Measurements from ENCODE around the gene ZNF407.
"Not testable (repeated sequence)": the region's sequence is repeated elsewhere in the genome, so short reads cannot be mapped to it uniquely, and the experiment has no call there.

ZNF407 gene

DNA sequence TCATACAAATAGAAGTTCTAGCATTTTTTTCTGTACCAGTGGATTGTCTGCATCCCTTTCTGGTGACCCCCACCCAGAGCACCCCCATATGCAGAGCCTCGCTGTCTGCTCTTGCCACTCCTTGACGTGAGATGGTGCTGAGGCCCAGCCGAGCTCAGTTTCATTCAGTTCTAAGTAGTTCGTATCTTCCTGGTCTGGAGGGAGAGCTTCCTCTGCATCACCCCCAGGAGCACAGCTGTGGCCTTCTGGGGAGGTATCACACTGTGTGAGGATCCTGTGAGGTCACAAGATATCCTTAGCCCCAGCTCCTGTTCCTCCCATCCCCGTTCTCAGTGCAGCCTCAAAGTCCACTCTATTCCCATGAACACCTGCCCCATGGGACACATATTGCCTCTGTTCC, 478.6 kb downstream of the ZNF407 start:
- no peak for DNase-seq

DNA sequence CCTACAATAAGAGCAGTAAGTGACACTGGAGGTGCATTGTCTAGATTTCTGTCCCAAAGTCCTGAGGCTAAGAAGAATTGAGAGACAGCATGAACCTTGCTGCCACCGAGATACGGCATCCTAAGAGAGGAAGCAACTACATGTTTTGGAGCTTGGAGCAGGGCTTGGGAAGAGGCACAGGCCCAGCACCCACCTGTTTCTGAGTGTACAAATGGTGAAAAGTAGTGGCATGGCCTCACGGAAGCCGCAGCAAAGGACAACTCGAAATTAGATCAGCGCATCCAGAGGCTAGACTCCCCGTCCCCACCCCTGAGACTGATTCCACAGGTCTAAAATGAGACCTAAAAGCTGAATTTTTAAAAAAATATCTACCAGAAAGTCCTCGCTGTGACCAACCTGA, 483.8 kb downstream of the ZNF407 start:
- no peak for DNase-seq

DNA sequence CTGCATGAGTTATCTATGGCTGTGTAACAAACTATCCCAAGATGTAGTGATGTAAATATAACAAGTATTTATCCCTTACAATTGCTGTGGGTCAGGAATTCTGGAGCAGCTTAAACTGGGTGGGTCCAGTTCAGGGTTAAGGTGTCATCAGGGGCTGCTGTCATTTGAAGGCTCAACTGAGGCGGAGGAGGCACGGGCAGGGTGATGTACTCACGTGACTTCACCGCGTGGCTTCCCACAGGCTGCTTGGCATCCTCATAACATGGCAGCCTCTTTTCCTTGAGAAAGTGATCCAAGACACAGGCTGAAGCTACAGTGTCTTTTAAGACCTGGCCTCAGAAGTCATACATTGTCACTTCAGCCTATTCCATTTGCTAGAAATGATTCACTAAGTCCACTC, 485.5 kb downstream of the ZNF407 start:
- DNase-seq: no peak

DNA sequence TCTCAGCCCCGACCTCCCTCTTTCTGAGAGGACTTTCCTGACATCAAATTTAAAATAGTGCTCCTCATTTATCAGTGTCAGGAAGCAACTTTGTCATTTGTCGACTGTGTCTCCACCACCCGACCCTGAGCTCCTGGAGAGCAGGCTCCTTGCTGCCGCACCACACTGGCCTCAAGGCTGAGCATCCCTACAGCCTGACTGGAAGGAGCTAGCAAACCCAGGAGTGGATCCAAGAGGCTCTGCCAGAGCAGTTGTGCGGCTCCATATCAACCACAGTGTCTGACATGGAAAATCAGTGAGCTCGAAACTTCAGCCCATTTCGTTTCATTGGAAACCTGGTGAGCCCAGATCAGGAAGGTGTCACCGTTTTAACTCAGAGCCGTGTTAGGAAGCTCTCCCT, 486.1 kb downstream of the ZNF407 start:
- no peak for DNase-seq

DNA sequence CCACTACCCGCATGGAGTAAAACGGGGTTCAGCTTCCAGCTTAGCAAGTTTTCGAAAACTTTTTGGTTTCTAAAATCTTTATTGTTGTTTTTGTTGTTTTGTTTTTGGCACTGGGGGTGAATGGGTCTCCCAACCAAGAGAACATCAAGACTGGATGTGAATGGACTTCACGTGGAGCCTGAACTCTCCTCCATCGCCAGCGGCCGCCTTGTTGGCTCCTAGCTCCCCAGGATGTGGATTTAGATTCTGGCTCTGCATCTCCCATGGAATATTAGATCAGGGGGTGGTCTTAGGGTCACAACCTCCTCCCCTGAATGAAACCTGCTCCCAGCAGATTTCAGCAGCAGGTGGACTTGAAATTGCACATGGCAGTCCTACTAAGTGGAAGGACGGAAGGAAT, 488.0 kb downstream of the ZNF407 start:
- DNase-seq: not testable (repeated sequence)

DNA sequence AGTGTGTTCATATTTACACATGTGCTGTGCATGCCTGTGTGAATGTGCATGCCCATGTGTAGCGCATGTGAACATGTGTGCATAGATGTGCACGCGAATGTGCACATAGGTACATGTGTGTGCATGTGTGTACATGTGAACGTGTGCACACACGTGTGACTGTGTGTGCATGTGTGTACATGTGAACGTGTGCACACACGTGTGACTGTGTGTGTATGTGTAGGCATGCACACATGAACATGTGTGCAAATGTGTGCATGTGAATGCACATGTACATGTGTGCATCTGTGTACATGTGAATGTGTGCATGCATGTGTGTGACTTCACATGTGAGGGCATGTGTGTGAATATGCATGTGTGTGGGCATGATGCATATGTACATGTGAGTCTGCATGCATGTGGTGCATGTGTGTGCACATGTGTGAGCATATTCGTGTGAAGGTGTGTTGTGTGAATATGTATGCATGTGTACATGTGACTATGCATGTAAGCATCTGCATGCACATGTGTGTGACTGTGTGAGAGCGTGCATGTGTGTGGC, 488.9 kb downstream of the ZNF407 start:
- DNase-seq: no peak

DNA sequence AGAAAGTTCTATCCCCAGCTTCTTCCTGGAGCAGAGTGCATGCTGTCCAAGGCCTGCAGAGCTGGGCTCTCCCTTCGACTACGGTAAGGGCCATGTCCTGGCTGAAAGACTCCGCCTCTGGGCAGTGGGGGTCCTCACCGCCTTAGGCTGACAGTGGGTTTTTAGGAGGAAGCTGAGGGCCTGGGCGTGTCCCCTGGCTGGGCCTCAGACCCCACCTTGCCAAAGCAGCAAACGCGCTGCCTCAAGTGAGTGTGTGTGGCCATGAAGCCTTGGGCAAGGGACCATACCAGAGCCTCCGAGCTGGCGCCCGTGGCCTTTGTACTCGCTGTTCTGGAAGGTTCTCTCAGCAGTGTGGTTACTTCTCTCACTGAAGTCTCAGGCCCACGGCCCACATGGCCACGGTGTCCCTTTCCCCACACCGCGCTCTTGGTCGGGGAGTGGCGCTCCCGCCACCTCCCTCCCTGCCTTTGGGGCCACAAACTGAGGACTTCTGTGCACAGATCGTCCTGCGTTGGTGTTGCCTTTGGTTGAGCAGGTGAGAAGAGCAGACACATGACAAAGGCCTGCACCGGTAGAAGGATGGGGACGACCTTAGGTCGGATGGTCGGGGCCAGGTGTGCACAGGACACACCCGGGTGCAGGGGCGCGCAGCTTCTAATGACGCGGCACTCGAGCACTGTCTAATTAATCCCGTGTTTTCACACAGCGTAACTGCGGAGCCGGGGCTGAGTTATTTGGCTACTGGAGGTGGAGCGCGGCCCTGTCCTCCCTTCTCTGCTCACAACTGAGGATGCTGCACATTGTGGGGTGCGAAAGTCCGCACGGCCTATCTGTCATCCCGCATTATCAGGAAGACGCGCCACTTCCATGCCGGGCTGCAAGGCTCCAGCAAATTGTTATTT, 489.7 kb downstream of the ZNF407 start:
- no peak for DNase-seq

DNA sequence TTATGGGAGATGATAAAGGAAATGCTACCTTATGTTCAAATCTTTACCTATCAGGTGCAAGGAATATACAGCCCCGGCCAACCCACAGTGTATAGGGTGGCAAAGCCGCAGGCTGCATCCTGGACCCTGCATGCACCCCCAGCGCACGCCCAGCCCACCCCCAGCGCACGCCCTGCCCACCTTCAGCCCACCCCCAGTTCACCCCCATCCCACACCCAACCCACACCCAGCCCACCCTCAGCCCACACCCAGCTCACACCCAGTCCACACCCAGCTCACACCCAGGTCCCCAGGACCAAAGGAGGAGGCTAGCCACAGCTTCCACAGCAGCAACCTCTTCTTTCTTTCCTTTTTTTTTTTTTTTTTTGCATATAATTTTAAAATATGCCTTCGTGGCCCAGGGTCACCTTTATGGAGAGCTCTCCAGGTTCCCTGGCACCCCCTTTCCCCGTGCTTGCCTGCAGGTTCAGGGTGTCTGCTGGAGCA, 490.4 kb downstream of the ZNF407 start:
- DNase-seq: no peak

DNA sequence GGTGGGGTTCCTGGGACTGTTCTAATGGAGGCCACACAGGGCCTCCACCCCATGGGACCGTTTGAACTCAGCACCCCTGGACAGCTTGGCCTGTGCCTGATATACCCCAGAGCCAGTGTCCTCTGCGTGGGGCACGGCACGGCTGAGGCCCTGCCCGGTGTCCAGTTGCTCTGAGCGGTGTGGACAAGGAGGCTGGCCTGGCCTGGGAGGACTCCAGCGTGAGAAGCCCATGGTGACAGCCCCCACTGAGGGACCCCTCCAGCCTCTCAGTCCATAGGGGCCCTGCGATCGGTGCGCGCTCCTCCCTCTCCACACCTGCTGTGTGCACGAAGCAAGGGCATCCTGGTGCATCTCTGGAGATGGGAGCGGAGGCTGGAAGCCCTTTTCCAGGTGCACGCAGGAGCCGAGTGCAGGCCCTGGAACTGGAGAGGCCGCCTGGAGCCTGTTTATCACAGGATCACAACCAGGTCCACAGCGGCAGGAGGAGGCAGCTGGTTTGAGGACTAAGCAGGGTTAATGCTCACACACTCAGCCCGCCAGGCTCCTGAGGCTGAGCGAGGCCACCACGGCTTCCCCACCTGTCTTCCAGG, 491.0 kb downstream of the ZNF407 start:
- DNase-seq: no peak

DNA sequence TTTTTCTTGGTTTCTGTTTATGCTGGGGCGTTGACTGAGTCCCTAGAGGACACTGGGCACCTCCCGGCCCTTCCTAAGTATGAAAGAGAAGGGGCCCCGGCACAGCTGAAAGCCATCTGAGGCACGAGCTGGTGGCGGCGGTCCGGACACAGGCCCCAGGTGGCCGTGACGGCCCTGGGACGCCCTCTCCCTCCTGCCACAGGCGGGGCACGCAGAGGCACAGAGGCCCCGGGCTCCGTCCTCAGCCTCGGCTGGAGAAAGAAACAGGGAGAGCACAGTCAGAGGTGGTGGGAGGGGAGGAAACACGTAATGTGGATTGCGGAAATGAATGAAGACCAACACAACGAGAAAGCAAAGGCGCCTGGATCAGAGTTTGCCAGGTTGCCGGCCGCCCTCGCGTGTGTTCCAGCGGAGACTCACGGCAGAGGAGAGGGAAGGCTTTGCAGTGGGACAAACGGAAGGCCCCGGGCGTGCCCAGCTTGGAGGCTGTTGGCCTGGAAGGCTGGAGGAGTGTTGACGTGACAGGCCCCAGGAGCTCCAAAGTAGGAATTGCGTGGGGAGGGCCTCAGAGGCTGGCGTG, 492.2 kb downstream of the ZNF407 start:
- no peak for DNase-seq

DNA sequence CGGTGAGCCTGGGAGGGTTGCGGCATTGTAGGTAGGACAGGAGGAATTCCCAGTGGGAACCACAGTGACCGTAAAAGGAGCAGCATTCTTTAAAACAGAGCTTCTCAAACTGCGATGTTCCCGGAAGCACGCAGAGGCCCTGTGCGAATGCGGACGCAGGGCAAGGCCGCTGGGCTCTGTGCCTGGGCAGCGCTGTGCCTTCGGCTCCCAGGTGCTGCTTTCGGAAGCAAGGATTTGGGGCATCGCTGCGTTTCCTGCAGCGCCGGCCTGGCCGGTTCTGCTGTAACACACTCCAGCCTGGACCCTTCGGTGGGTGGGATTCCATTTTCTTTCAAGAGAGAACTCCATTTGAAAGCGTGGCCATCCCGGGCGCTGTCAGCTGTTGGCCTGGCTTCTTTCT, 492.7 kb downstream of the ZNF407 start:
- DNase-seq: no peak

DNA sequence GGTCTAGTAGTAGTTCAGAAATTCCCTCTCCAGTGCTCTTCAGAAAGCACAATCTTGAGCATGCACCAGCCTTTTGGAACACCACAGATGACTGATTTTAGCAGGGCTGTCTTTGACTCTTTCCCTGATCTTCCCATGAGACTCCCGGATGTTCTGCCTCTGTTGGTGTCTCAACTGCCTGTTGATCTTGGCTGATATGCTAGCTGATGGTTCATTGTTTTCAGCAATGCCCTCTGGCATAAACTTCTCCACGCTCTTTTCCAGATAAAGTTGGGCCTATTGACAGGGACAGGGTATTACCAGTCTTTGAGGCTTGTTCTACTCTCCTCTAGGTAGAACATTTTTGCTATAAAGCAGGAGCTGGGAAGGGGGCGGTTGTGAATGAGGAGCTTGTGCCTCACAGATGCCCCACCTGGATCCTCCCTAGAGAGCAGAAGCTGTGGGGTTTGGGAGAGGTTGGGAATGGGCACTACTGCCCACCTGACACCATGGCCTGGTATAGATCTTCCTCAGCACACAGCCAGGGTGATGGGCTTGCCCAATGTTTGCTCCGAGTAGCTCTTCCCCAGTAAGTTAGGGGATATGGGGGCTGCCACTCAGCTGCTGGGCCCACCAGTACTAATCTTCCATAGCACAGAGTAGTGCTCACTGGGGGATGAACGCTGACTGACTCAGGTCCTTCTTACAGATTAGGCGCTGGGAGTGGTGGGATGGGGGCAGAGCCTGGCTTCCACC, 500.0 kb downstream of the ZNF407 start:
- no peak for DNase-seq

DNA sequence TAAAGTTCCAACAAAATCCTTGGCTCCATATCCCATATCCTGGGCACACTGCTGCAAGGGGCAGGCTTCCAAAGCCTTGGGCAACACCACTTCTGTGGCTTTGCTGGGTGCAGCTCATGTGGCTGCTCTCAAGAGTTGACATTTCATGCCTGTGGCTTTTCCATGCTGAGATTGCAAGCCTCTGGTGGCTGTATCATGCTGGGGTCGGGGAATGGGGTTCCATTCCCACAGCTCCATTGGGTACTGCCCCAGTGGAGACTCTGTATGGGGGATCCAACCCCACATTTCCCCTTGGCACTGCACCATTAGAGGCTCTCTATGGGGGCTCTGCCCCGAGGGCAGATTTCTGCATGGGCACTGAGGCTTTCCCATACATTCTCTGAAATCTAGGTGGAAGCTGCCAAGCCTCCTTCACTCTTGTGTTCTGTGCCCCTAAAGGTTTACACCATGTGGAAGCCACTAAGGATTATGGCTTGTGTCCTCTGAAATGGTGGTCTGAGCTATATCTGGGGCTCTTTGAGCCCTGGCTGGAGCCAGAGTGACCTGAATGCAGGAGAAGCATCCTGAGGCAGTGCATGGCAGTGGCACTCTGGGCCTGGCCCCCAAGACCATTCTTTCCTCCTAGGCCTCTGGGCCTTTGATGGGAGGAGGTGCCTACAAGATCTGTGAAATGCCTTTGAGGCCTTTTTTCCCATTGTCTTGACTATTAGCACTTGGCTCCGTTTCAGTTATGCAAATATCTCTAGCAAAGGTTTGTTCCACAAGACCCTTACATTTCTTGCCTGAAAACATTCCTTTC, 503.4 kb downstream of the ZNF407 start:
- DNase-seq: no peak

DNA sequence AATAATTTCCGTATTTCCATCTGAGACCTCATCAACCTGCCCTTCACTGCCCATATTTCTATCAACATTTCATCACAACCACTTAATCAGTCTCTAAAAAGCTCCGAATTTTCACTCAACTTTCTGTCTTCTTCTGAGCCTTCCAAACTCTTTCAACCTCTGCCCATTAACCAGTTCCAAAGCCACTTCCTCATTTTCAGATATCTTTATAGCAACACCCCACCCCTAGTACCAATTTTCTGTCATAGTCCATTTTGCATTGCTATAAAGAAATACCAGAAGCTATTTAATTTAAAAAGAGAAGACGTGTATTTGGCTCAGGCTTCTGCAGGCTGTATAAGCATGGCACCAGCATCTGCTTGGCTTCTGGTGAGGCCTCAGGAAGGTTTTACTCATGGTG, 504.2 kb downstream of the ZNF407 start:
- DNase-seq: no peak

DNA sequence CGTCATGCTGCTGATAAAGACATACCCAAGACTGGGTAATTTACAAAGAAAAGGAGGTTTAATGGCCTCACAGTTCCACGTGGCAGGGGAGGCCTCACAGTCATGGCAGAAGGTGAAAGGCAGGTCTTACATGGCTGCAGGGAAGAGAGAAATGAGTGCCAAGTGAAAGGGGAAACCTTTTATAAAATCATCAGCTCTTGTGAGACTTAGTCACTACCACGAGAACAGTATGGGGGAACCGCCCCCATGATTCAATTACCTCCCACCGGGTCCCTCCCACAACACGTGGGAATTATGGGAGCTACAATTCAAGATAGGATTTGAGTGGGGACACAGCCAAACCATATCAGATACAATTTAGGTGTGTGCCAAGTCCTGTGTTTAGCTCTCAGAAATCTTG, 506.4 kb downstream of the ZNF407 start:
- DNase-seq: peak in 1 of 4 experiments; percentile 7

DNA sequence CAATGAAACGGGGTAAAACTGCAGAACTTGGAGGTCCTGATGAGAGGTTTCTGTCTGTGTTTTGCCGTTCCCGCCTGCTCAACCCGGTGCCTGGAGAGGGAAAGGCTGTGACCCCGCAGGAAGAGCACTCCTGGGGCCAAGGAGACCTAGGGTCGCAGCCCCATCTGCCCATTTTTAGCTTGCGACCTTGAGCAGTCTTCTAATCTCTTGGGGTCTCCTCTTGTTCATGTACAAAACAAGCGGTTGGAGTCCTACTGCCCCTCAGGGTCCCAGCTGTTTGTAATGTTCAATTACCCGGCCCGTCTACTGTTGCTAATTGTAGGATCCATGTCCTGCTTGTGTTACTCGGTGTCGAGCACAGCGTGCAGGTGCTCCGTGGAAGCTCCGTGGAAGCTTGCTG, 506.8 kb downstream of the ZNF407 start:
- DNase-seq: no peak

DNA sequence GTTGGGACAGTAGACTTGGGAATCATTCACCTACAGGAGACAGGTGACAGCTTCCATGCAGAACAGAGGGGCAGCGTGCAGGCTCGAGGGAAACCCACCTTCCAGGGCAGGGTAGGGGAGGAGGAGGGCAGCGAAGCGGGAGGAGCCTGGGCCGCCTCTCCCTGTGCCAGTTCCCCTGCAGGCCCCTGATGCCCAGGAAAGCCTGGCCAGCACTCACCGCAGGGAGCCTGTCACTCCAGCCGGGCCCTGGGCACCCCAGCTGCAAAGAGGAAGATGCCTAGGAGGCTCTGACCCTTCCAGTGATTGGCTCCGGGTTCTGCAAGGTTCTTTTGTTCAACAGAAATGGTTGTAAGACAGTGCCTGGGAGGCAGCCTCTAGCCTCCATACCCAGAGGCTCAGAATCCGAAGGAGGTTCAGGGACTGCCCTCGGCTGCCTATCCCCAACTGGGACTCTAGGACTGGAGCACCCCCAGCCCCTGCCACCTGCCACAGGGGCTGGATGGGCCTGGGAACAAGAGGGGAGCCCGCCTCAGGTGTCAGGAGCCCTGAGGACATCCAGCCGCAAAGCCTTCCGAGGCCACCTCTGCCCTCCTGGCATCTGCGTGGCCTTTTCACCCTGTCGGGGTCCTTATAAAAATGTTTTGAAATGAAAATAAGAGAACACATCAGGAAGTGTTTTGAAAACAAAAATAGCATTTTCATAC, 508.0 kb downstream of the ZNF407 start:
- no peak for DNase-seq

DNA sequence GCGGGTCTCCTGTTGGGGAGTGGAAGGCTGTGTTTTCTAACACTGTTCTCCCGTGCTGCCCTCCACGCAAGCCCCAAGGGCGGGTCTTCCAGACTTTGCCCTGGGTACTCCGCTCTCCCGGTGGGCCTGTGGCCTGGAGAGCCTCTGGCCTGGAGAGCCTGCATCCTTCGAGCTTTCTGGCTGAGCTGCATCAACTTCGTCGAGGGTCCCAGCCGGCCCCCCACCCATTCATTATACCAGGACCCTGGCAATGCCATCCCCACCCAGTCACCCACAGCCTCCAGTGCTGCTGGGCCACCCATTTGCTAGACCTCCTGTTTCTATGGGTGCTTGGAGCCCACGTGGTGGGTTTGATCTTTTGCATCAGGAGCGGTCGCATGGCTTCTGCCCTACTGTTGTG, 509.1 kb downstream of the ZNF407 start:
- DNase-seq: no peak

DNA sequence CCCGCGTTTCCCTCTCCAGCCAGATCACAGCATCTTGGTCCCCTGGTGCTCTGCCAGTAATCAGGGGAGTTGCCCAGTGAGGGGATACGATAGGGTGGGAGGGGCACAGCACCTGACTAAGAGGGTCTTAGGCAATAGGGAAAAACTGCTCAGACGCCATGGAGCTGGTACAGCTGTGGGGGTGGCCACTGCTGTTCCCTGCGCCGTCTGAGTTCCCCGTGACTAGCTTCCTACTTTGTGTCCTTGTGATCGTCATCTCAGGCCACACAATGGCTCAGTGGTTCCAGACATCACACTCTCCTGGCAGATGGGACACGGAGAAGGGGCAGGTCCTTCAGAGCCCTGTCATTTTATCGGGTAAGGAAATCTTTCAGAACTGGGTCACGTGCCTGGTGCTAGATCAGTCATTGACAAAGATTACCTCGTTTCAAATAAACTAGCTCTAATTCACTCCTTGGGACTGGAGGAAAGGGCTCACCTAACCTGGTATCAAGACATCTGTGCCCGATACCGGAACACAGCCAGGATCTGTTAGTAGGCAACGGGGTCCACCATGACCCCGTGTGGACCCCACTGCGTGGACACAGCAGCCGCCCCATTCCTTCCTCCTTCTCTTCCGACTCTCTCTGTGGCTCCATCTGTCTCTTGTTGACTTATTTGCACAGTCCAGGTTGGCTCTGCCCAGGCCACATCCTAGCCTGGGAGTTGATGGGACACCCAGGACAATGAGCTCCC, 509.7 kb downstream of the ZNF407 start:
- no peak for DNase-seq

DNA sequence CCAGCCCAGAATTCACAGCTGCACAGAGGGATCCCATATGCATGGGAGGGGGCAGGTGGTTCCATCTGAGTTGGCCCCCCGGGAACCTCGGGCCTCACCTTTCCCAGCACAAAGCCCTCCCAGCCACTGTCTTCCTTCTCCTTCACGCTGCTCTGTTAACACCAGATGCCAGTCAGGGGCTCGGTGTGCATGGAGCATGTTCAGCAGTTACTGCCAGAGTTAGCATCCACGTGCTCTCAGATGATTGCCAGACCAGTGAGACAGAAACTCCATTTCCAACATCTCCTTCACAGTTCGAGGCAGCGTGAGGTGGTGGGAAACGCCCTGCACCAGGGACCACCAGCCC, 510.2 kb downstream of the ZNF407 start:
- no peak for DNase-seq

Data from suppressor macrophage (primary cell).